HG03135 (cell line): ENCODE data around the gene MEGF11.
A peak's percentile ranks its signal among the peaks of the same experiment; 100 is the strongest.
"Not testable (repeated sequence)": the region's sequence is repeated elsewhere in the genome, so short reads cannot be mapped to it uniquely, and the experiment has no call there.

Experiments used
- ATAC-seq: cut with Tn5 transposase; IDR thresholded peaks from one replicate; pipeline ENCODE4 v1.9.1; 2021; ENCODE audit warnings: mild to moderate bottlenecking, moderate library complexity; ENCODE audit not compliant: unreplicated experiment

MEGF11 gene

DNA sequence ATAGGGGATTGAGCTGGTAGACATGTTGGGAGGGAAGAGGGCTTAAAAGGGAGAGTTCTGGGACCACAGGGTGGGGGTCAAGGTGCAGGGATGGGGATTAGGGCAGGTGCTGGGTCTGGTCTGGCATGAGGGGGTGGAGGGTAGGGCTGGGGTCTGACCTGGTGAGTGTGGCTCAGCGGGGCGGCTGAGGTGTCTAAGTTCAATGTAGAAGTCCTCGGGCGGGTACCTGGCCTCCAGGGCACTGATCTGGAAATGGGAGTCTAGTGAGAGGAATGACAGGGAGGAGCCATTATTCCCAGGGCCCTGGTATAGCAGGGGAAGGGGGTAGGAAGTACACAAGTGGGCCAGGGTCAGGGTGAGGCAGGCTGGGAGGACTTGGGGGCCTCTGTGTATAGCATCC lies 344.7 kb downstream of the MEGF11 start:
- no peak for ATAC-seq

DNA sequence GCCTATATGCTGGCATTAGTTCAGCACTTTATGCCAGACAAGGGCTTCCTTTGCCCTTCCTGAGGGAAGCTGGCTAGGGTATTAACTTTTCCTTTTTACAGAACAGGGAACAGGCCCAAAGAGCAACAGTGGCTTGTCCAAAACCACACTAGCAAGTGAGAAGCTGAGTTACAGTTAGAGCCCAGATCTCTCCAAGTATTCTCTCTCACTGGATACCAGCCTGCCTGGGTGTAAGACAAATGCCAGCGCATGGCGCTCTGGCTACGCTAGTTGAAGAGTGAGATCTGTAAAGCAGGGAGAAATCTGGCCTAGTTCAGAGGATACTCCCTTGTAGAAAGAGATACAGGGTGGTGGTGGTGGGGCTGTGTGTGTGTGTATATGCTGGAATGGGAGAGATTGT lies 345.9 kb downstream of the MEGF11 start:
- no peak for ATAC-seq

DNA sequence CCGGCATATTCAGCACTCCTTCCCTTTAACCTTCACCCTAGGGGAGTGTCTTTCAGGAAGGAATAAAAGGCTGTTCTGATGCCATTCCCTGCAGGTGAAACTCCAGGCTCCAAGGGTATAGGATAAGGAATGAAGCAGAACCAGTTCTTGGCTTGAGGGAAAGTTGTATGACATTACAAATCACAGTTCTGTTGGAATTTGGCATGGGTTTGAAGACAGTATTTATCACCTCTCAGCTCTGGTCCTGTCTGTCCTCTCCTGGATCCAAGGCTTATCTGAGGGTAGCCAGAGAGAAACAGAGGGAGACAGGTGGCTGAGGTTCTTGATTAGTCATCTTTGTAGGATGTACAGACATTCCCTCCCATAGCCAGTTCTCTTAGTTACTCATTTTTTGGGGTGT lies 347.2 kb downstream of the MEGF11 start:
- no peak for ATAC-seq

DNA sequence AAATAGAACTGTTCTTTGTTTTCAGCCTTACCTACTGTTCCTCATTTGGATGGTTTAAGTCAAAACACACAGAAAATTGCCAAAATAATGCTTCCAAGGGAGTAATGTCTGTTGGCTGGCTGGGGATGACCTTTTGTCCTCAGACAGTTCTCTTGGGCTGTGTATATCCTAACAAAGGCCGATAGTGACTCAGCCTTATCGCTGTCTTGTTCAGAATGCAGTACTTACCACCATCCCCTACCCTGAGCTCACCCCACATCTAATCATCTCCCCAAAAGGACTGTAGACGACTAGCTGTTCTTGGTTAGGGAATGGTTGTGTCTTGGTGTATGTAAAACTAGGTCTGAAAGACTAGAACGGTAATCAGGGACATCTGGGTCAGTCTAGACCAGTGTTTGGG lies 349.2 kb downstream of the MEGF11 start:
- no peak for ATAC-seq

DNA sequence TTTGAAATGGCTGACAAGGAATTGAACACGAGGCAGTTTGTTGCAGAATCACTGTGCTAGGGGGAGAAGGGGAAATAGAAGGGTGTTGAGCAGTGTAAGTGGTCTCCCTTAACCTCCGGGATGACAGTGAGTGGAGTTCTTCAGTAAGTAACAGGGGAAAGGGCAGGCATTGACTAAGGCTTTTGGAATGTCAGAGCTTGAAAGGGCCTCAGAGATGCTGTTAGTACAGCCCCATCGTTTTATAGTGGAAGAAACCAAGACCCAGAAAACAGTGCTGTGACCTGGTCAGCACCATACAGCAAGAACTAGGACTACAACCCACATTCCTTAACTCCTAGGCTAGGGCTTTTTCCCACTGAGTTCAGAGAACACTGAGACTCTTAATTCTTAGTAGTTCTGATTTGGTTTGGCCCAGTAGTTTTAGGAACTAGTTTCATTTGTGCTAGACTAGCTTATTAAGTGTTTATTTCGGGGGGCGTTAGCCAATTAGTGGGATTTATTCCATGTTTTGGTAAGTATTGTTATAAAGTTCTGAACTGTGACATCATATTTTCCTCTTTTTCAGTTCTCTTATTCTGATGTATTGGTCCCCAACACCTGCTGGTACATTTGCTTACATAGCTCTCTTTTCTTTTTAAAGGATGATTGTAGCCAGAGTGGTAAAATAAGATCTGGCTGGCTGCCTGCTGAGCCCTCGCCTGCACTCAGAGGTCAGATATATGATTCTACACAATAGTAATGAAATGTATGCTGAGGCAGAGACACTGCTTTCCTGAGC lies 350.1 kb downstream of the MEGF11 start:
- ATAC-seq, result no peak

DNA sequence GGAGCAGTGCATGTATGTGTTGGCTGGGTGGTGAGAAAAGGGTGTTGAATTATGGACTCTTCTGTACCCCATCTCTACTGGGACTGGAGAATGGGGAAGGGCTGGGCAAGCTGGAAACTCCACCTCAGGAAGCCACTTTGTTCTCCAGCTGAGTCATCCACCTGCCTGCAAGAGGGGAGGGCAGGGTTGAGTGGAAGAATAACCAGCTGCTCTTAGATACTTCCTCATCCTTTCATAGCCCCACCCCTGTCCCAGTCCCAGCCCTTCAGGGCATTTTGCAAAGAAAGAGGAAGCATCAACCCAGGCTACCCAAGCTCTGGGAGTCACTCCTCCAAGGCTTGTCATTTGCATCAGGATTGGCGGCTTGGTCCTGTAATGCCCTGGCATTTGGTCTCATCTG lies 351.2 kb downstream of the MEGF11 start:
- peak; percentile 58 for ATAC-seq

DNA sequence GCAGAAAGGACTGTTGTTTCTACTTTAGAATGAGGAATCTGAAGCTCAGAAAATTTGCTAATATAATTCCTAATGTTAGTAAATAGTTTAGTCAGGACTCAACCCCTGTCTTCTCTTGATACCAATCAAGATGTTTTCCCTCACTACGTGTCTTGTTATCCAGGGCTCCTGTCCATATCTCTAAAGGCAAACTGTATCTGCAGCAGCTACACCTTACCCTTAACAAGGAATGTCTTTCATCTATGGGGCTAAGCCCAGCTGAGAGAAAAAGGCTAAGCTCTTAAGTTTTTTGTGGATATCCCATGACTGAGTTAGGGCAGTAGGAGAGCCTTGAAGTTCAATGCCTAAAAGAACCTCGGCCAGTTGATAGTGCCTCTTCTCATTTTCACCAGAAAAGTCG lies 351.7 kb downstream of the MEGF11 start:
- ATAC-seq, result no peak

DNA sequence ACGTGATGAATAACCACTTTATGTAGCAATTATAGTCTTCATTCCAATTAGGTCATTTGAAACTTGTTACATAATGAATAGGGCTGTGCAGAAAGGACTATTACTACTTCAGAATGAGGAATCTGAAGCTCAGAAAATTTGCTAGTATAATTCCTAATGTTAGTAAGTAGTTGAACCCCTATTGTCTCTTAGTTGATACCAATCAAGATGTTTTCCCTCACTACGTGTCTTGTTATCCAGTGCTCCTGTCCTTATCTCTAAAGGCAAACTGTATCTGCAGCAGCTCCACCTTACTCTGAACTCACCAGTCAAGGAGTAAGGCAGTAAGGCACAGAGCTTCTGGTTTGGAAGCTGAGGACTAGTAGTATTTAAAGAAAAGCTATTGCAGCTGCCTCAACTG lies 352.2 kb downstream of the MEGF11 start:
- no peak for ATAC-seq

DNA sequence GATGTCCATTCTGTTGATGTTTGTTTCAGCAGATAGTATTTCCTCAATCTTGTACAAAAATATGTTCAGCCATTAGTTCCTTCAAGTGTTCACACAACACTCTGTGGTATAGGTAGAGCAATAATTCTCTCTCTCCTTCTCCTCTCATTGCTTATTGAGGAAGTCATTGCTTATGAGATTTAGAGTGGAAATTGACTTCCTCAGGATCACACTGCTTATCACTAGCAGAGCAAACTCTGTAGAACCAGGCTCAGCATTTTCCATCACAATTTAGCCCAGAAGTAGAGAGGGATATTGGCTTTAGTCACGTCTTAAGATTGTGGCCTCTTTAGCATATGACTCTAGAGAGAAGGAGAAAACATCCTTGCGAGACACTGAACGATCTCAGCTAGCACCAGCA lies 353.1 kb downstream of the MEGF11 start:
- no peak for ATAC-seq

DNA sequence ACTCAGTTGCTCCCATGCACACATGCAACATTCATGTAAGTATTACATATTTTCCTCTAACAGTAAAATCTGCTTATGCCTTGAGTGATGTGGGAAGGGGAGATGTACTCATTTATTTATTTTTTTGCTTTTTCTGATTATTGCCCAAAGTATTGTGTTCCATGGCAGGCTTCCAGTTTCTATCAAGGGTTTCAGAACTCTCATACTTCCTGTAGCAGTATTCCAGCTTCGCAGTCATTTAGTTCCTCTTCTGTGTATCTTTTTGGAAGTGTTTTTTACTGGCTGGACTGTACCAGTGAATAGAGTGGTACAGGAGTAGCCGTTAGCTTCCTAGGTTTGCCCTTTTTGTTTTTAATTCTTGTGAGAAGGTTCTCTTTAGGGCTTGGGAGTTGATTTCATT lies 357.3 kb downstream of the MEGF11 start:
- ATAC-seq, result no peak

DNA sequence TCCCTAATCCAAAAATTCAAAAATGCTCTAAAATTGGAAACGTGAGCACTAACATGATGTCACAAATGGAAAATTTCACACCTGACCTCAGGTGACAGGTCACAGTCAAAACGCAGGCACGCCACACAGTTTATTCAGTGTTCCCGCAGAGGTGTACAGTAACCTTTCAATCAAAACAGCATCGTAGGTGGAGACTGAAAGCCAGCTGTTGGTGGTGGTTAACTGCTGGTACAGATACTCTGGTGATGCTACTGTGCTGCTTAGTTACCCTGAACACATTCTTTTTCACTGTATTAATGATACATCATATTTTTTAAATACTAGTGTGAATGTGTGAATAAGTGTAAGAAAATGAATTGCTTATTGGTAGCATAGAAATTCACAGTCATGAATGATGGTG lies 360.5 kb downstream of the MEGF11 start:
- ATAC-seq, result no peak

DNA sequence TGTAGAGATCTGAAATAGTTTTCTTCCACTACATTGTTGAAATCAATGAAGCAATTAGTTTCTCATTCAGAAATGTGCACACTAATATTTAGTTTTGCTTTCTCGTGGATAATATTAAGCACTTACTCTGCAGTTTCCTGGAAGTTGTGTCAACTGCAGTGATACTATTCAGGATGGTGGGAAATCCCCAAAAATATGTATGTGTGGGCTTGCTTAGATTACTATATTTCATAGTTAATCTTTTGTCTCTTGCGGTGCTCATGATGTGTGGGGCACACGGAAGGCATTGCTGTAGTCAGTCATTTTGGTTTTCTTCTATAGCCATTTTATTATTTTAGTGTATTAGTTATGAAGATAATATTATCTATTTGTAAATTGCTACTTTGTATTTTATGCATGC lies 364.6 kb downstream of the MEGF11 start:
- ATAC-seq, result no peak

DNA sequence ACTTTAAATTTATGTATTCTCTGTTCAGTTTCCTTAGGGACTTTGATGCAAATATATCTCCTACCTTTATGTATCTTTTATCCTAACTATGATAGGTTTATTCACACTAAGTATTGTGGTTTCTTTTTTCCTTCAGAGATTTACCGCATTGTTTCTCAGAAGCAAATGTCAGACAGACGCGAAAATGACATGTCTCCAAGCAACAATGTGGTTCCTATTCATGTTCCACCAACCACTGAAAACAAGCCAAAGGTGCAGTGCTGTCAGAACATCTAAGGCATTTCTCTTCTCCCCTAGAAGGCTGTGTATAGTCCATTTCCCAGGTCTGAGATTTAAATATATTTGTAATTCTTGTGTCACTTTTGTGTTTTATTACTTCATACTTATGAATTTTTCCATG lies 366.0 kb downstream of the MEGF11 start:
- no peak for ATAC-seq

DNA sequence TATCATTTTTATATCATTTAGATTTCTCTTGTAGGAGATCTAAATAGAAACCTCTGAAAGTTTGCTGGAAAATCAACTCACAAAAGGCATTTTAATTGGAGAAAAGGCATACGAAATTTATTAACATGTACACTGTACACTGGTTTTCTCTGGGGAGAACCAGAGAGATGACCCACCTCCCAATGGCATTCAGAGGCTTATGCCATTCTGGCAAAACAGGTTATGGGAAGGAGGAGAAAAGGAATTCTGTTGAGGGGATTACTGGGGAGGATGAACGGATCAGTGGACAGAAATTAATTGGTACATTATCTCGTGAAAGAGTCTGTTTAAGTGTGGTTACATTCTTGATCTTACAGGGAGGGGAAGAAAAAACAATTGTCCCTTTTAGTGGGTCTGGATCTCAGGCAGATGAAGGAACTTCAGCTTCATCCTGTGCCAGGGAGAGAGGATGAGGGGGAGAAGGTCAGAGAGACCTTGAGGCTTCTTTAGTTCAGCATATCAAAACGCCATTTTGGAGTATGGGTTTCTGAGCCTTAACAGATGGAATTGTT lies 367.8 kb downstream of the MEGF11 start:
- no peak for ATAC-seq

DNA sequence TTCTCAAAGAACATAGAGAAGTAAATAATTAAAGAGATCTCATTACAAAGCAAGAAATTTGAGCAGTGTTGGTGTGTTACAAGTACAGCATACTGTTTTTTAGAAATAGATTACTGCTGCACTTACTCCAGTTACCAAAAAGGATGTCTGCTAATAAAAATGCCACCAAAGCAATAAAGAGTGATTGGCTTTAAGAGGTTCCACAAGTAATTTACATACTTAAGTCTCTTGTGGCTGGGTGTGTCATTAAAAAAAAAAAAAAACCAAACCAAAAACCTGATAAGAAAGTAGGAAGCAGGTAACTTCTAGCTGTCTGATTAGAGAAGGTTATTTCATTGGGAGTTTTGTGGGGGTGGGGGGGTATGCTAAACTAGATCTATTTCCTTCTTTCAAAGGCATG lies 369.0 kb downstream of the MEGF11 start:
- no peak for ATAC-seq

DNA sequence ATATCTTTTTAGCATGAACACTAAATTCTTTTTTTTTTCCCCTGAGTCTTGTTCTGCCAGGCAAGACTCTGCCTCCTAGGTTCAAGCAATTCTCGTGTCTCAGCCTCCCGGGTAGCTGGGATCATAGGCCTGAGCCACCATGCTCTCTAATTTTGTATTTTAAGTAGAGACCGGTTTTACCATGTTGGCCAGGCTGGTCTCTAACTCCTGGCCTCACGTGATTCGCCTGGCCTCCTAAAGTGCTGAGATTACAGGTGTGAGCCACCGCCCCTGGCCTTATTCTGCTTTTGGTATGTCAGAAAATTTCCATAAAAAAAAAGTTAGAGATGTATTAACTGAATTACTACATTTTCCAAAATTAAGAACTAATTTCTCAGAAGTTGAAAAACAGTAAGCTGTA lies 370.0 kb downstream of the MEGF11 start:
- no peak for ATAC-seq

DNA sequence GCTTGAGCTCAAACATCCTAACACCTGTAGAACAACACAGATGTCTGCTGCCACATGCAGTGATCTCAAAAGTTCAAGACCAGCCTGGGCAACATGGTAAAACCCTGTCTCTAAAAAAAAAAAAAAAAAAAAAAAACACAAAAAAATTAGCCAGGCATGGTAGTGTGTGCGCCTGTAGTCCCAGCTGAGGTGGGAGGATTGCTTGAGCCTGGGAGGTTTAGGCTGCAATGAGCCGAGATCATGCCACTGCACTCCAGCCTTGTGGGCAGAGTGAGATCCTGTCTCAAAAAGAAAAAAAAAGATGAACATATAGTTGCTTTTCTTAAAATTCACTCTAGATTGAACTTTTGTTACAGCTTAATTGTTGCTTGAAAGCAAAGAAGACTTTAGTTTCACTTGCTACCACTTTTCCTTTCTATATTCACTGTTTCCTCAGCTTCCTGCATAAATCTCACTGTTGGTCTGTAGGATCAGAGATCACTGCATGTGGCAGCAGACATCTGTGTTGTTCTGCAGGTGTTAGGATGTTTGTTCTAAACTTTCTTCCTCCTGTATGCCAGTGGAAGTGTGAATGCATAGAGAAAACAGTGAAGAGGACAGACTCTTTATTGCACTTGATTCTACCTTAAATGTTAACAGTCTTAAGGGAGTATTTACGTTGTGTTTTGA lies 371.6 kb downstream of the MEGF11 start:
- no peak for ATAC-seq

DNA sequence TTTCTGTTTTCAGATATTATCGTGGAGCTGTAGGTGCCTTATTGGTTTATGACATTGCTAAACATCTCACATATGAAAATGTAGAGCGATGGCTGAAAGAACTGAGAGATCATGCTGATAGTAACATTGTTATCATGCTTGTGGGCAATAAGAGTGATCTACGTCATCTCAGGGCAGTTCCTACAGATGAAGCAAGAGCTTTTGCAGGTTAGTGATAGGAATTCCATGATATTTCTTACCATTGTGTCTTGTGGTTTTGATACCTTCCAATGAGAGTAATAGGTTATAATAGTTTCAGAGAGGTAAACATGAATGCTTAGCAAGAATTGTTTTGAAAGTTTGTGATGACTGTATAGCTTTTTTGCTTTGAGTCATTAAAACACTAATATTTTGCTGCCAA lies 375.8 kb downstream of the MEGF11 start:
- no peak for ATAC-seq

DNA sequence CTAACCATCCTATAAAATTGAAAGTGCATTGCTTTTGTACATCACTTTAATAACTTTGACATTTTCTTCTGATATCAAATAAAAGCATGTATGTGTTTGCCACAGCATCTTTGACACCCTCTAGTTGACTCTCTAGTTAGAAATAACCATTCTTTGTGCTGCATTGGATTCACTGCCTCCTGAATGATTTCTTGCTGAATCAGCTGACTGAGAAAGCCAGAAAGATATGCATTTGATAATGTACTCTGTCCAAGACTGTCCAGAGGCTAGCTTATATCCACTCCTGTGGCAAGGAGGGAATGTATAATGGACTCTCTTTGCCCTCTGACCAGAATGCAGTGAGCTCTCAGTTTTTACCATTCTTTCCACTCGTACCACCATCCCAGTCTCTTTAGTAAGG lies 378.1 kb downstream of the MEGF11 start:
- ATAC-seq, result no peak

DNA sequence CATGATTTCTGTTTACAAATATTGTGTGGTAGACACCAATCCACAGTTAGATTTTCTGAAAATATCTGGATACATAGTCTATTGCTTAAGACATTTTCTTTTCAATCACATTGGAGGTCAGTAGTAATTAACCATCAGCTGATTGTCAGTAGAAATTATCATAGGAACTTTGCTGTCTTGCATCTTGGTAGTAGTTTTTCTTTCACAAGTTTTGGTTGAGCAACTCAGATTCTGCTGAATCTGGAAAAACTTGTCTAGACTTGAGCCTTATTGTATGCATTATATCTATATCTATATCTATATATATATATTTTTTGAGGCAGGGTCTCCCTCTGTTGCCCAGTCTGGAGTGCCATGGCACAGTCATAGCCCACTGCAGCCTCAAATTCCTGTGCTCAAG lies 380.3 kb downstream of the MEGF11 start:
- no peak for ATAC-seq

DNA sequence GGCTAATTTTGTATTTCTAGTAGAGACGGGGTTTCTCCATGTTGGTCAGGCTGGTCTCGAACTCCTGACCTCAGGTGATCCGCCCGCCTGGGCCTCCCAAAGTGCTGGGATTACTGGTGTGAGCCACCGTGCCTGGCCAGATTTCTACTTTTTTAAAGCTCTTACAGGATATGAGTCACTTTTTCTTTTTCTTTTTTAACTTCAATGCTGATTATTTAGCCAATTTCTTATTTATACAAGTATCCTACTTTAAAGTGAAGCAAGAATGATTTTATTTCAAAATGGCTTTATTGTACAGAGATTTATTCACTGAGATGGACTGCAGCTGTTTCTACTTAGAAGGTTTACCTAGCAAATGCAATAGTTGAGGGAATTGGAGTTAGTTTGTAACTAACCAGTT lies 381.0 kb downstream of the MEGF11 start:
- ATAC-seq, result not testable (repeated sequence)

DNA sequence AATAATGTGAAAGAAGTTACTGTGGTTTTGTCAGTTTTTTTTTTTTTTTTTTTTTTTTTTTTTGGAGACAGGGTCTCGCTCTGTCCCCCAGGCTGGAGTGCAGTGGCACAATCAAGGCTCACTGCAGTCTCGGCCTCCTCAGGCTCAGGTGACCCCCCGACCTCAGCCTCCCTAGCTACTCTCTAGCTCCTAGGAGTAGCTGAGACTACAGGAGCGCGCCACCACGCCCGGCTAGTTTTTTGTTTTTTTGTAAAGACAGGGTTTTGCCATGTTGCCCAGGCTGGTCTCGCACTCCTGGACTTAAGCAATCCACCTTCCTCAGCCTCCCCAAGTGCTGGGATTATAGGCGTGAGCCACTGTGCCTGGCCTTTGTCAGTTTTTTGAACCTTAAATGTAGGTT lies 381.7 kb downstream of the MEGF11 start:
- not testable (repeated sequence) for ATAC-seq
